ENCODE results near the gene DTHD1.

- TF ChIP-seq CTCF (conservative IDR thresholded peaks at IDR 0.05; ENCODE audit: low read depth, low read length) (no peak), EZH2 (IDR thresholded peaks at IDR 0.05; ENCODE audit: borderline replicate concordance, low read depth, low read length, poor library complexity, severe bottlenecking) (no peak)
Observed at GRCh38 chr4:36264207-36264826, 17.1 kb upstream of the DTHD1 start.

Data from A673 (cell line).